Uterus (tissue), 4 donors: ENCODE results near the gene TNPO1. TPM values are rescaled to one million over a fixed set of nuclear protein-coding genes. Genes with fewer than 3 reads are reported as not detected.

Experiments used
- DNase-seq, 2 donors: peaks; one replicate each; pipeline ENCODE4 v3.0.0-alpha.2; 2019 to 2020
- H3K27ac ChIP-seq, 2 donors: fragments of 200-600 bp; sonication (generic); 1 replicate in 1 of 2; 2 replicates in 1 of 2; pipeline ENCODE4 v1.5.1; 2016 to 2018
- H3K27me3 ChIP-seq, 2 donors: fragments of 200-600 bp; sonication (generic); one replicate each; pipeline ENCODE4 v1.5.1; 2018 to 2019; ENCODE audit warnings: control low read depth in 1 of 2
- H3K36me3 ChIP-seq, 2 donors: fragments of 200-600 bp; sonication (generic); one replicate each; pipeline ENCODE4 v1.5.1; 2019; ENCODE audit warnings: control low read depth in 1 of 2
- H3K4me1 ChIP-seq, 2 donors: fragments of 200-600 bp; sonication (generic); one replicate each; pipeline ENCODE4 v1.5.1; 2018 to 2019; ENCODE audit warnings: control low read depth in 1 of 2
- H3K4me3 ChIP-seq, 2 donors: fragments of 200-600 bp; sonication (generic); 1 replicate in 1 of 2; 2 replicates in 1 of 2; pipeline ENCODE4 v1.5.1; 2018 to 2019; ENCODE audit warnings: mild to moderate bottlenecking in 1 of 2
- H3K9me3 ChIP-seq, 2 donors: fragments of 200-600 bp; sonication (generic); one replicate each; pipeline ENCODE4 v1.5.1; 2019; ENCODE audit warnings: control low read depth in 1 of 2
- CTCF ChIP-seq, 4 experiments: fragments of 200-600 bp in 2 of 4; fragments of 450-650 bp in 2 of 4; sonication (generic) in 2 of 4; IDR thresholded peaks; one replicate each; pipeline ENCODE4 v1.5.1; 2016 to 2019; ENCODE audit warnings: antibody characterized with exemption in 4 of 4, mild to moderate bottlenecking in 2 of 4, moderate library complexity in 1 of 4
- POLR2A ChIP-seq, 2 donors: fragments of 450-650 bp; IDR thresholded peaks; one replicate each; pipeline ENCODE4 v1.6.1; 2016; ENCODE audit warnings: antibody characterized with exemption in 2 of 2, mild to moderate bottlenecking in 1 of 2, moderate library complexity in 1 of 2
- intact Hi-C: fragments of 100-400 bp; cut with DNase I; formaldehyde crosslinking; loops from one replicate; pipeline ENCODE4 v1.15.1; 2023; ENCODE audit warnings: low total_unique reads
- total RNA-seq, 4 donors: library from RNA; depleted of rRNA in 3 of 4; stranded (reverse); fragments of >200 nt in 3 of 4; gene quantifications; one replicate each; pipeline versions ENCODE4 v1.1.0 to v1.2.4, GENCODE V29; 2014 to 2023
- donor health status: DM: yes; HTN: yes; CAD: no.

The TNPO1 gene
- total RNA-seq, 4 donors from 2014 or later, result 78.2 to 209 (median 125) TPM

GRCh38 chr5:72783354-72783753 lies 33.1 kb upstream of the TNPO1 start:
- no peak overlapping the region for H3K4me3 ChIP-seq
- intact Hi-C loops, result no loop called here
- TF ChIP-seq CTCF (IDR thresholded peaks at IDR 0.05) (no peak), POLR2A (IDR thresholded peaks at IDR 0.05) (no peak)
- no peaks in the 10 kb centered on the region for H3K4me1 ChIP-seq
- H3K27me3 ChIP-seq, result no peaks in the 10 kb centered on the region
- no peak for DNase-seq
- no peaks in the 10 kb centered on the region for H3K9me3 ChIP-seq
- no peak overlapping the region for H3K27ac ChIP-seq
- H3K36me3 ChIP-seq, result no peaks in the 10 kb centered on the region

- Histone ChIP-seq H3K9me3 (no peaks in the 10 kb centered on the region), H3K4me3 (no peak overlapping the region), H3K27me3 (no peaks in the 10 kb centered on the region), H3K27ac (no peak overlapping the region), H3K4me1 (no peaks in the 10 kb centered on the region), H3K36me3 (no peaks in the 10 kb centered on the region)
- TF ChIP-seq POLR2A (IDR thresholded peaks at IDR 0.05) (no peak), CTCF (IDR thresholded peaks at IDR 0.05) (no peak)
- no peak for DNase-seq
- intact Hi-C loops, result no loop called here
Observed at GRCh38 chr5:72784129-72784528, 32.3 kb upstream of the TNPO1 start.

- H3K4me1 ChIP-seq, result no peaks in the 10 kb centered on the region
- H3K27ac ChIP-seq, result no peak overlapping the region
- DNase-seq, result no peak
- H3K36me3 ChIP-seq, result no peaks in the 10 kb centered on the region
- TF ChIP-seq POLR2A (IDR thresholded peaks at IDR 0.05) (no peak), CTCF (IDR thresholded peaks at IDR 0.05) (no peak)
- H3K4me3 ChIP-seq, result no peak overlapping the region
- H3K27me3 ChIP-seq, result no peaks in the 10 kb centered on the region
- intact Hi-C loops, result no loop called here
- no peaks in the 10 kb centered on the region for H3K9me3 ChIP-seq
Observed at GRCh38 chr5:72785801-72786200, 30.7 kb upstream of the TNPO1 start.

- no peaks in the 10 kb centered on the region for H3K27me3 ChIP-seq
- no peak overlapping the region for H3K27ac ChIP-seq
- no peak overlapping the region for H3K4me3 ChIP-seq
- no peaks in the 10 kb centered on the region for H3K4me1 ChIP-seq
- H3K9me3 ChIP-seq, result no peaks in the 10 kb centered on the region
- H3K36me3 ChIP-seq, result no peaks in the 10 kb centered on the region
- intact Hi-C loops, result no loop called here
- no peak for DNase-seq
- TF ChIP-seq CTCF (IDR thresholded peaks at IDR 0.05) (no peak), POLR2A (IDR thresholded peaks at IDR 0.05) (no peak)
Observed at GRCh38 chr5:72786676-72787075, 29.8 kb upstream of the TNPO1 start.

- Histone ChIP-seq H3K9me3 (no peaks in the 10 kb centered on the region), H3K27me3 (no peaks in the 10 kb centered on the region), H3K4me1 (no peaks in the 10 kb centered on the region), H3K36me3 (no peaks in the 10 kb centered on the region), H3K4me3 (no peak overlapping the region), H3K27ac (no peak overlapping the region)
- no peak for DNase-seq
- intact Hi-C loops, result no loop called here
- TF ChIP-seq POLR2A (IDR thresholded peaks at IDR 0.05) (no peak), CTCF (IDR thresholded peaks at IDR 0.05) (no peak)
Observed at GRCh38 chr5:72788866-72789505, 27.5 kb upstream of the TNPO1 start.
